ENCODE data around the gene GPC4. TPM values are rescaled to one million over a fixed set of nuclear protein-coding genes. Genes with fewer than 3 reads are reported as not detected.
A peak's percentile ranks its signal among the peaks of the same experiment; 100 is the strongest.

GPC4 gene
- total and polyA plus RNA-seq, 2 experiments from 2014 or later = 124 to 183 TPM

- Histone ChIP-seq H3K36me3 (ENCODE audit: insufficient read depth) (no peaks in the 10 kb centered on the region), H4K20me1 (replicated peaks; ENCODE audit: insufficient read depth) (no peaks in the 10 kb centered on the region), H3K4me1 (ENCODE audit: insufficient read depth) (peaks cover 19% of the 10 kb centered on the region), H3F3A (replicated peaks; ENCODE audit: low read depth) (0 out of 2 replicates have a peak, but pooled peaks cover 6% of the 10 kb centered on the region), H3K79me2 (replicated peaks; ENCODE audit: insufficient read depth) (no peaks in the 10 kb centered on the region), H3K4me3 (peak overlapping the region; percentile 44), H3K27ac (ENCODE audit: low read depth) (peak overlapping the region; percentile 65), H3K4me2 (peak overlapping the region; percentile 74), H3K9me2 (ENCODE audit: insufficient read depth) (no peaks in the 10 kb centered on the region), H2AFZ (no peak overlapping the region), H3K27me3 (ENCODE audit: insufficient read depth) (no peaks in the 10 kb centered on the region)
- DNase-seq (ENCODE audit: low spot score) = peak; percentile 68
- no peaks in the 10 kb centered on the region; the same call in 2 of the 3 replicates for H3K9me3 Mint-ChIP-seq
- peaks cover 7% of the 10 kb centered on the region for H3K27me3 Mint-ChIP-seq (ENCODE audit: insufficient read depth, low read depth, poor library complexity)
- H3K4me1 Mint-ChIP-seq = peaks cover 42% of the 10 kb centered on the region
- peak; percentile 67 for ATAC-seq
- peak overlapping the region; percentile 61 for H3K4me3 Mint-ChIP-seq
- H3K36me3 Mint-ChIP-seq (ENCODE audit: low read depth) = no peaks in the 10 kb centered on the region; the same call in 2 of the 3 replicates
- H3K27ac Mint-ChIP-seq = peak overlapping the region; percentile 91
- TF ChIP-seq JUNB (IDR thresholded peaks at IDR 0.05; ENCODE audit: unreplicated experiment) (no peak), EZH2phosphoT487 (IDR thresholded peaks at IDR 0.05; ENCODE audit: unreplicated experiment) (no peak), POLR2AphosphoS5 (IDR thresholded peaks at IDR 0.05; ENCODE audit: low read depth) (no peak), NANOG (IDR thresholded peaks at IDR 0.05; ENCODE audit: borderline replicate concordance) (no peak), EZH2 (IDR thresholded peaks at IDR 0.05; ENCODE audit: low read depth, unreplicated experiment) (no peak), STAT1 (IDR thresholded peaks at IDR 0.05; ENCODE audit: unreplicated experiment) (no peak), ZNF331 (CRISPR knock-in tag; IDR thresholded peaks at IDR 0.05; ENCODE audit: low read depth) (no peak), CREB1 (CRISPR knock-in tag; IDR thresholded peaks at IDR 0.05; ENCODE audit: low read depth) (no peak), REST (IDR thresholded peaks at IDR 0.05; ENCODE audit: unreplicated experiment) (no peak), ZNF114 (CRISPR knock-in tag; IDR thresholded peaks at IDR 0.05) (no peak), CTCF (conservative IDR thresholded peaks at IDR 0.05; ENCODE audit: low read depth in 2 of 2) (no peak)
- TF ChIP-seq, protein P1, sequence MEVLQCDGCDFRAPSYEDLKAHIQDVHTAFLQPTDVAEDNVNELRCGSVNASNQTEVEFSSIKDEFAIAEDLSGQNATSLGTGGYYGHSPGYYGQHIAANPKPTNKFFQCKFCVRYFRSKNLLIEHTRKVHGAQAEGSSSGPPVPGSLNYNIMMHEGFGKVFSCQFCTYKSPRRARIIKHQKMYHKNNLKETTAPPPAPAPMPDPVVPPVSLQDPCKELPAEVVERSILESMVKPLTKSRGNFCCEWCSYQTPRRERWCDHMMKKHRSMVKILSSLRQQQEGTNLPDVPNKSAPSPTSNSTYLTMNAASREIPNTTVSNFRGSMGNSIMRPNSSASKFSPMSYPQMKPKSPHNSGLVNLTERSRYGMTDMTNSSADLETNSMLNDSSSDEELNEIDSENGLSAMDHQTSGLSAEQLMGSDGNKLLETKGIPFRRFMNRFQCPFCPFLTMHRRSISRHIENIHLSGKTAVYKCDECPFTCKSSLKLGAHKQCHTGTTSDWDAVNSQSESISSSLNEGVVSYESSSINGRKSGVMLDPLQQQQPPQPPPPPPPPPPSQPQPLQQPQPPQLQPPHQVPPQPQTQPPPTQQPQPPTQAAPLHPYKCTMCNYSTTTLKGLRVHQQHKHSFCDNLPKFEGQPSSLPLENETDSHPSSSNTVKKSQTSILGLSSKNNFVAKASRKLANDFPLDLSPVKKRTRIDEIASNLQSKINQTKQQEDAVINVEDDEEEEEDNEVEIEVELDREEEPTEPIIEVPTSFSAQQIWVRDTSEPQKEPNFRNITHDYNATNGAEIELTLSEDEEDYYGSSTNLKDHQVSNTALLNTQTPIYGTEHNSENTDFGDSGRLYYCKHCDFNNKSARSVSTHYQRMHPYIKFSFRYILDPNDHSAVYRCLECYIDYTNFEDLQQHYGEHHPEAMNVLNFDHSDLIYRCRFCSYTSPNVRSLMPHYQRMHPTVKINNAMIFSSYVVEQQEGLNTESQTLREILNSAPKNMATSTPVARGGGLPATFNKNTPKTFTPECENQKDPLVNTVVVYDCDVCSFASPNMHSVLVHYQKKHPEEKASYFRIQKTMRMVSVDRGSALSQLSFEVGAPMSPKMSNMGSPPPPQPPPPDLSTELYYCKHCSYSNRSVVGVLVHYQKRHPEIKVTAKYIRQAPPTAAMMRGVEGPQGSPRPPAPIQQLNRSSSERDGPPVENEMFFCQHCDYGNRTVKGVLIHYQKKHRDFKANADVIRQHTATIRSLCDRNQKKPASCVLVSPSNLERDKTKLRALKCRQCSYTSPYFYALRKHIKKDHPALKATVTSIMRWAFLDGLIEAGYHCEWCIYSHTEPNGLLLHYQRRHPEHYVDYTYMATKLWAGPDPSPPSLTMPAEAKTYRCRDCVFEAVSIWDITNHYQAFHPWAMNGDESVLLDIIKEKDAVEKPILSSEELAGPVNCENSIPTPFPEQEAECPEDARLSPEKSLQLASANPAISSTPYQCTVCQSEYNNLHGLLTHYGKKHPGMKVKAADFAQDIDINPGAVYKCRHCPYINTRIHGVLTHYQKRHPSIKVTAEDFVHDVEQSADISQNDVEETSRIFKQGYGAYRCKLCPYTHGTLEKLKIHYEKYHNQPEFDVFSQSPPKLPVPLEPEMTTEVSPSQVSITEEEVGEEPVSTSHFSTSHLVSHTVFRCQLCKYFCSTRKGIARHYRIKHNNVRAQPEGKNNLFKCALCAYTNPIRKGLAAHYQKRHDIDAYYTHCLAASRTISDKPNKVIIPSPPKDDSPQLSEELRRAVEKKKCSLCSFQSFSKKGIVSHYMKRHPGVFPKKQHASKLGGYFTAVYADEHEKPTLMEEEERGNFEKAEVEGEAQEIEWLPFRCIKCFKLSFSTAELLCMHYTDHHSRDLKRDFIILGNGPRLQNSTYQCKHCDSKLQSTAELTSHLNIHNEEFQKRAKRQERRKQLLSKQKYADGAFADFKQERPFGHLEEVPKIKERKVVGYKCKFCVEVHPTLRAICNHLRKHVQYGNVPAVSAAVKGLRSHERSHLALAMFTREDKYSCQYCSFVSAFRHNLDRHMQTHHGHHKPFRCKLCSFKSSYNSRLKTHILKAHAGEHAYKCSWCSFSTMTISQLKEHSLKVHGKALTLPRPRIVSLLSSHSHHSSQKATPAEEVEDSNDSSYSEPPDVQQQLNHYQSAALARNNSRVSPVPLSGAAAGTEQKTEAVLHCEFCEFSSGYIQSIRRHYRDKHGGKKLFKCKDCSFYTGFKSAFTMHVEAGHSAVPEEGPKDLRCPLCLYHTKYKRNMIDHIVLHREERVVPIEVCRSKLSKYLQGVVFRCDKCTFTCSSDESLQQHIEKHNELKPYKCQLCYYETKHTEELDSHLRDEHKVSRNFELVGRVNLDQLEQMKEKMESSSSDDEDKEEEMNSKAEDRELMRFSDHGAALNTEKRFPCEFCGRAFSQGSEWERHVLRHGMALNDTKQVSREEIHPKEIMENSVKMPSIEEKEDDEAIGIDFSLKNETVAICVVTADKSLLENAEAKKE (CRISPR knock-in tag; IDR thresholded peaks at IDR 0.05) = no peak
- TF ChIP-seq, protein P2, sequence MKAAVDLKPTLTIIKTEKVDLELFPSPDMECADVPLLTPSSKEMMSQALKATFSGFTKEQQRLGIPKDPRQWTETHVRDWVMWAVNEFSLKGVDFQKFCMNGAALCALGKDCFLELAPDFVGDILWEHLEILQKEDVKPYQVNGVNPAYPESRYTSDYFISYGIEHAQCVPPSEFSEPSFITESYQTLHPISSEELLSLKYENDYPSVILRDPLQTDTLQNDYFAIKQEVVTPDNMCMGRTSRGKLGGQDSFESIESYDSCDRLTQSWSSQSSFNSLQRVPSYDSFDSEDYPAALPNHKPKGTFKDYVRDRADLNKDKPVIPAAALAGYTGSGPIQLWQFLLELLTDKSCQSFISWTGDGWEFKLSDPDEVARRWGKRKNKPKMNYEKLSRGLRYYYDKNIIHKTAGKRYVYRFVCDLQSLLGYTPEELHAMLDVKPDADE (IDR thresholded peaks at IDR 0.05) = no peak
Measured at GRCh38 chrX:133444952-133445831, 29.9 kb upstream of the GPC4 start.

Data from GM23338 (cell line).